Measurements from ENCODE around the gene OS9.
"Not testable (repeated sequence)": the region's sequence is repeated elsewhere in the genome, so short reads cannot be mapped to it uniquely, and the experiment has no call there.

OS9 gene

GRCh38 chr12:57721846-57722608 is 28.1 kb downstream of the OS9 start:
- H3K4me3 ChIP-seq; in situ Hi-C loops (cut with MboI; ENCODE audit: low sequenced_read_pairs): not testable (repeated sequence)

DNA sequence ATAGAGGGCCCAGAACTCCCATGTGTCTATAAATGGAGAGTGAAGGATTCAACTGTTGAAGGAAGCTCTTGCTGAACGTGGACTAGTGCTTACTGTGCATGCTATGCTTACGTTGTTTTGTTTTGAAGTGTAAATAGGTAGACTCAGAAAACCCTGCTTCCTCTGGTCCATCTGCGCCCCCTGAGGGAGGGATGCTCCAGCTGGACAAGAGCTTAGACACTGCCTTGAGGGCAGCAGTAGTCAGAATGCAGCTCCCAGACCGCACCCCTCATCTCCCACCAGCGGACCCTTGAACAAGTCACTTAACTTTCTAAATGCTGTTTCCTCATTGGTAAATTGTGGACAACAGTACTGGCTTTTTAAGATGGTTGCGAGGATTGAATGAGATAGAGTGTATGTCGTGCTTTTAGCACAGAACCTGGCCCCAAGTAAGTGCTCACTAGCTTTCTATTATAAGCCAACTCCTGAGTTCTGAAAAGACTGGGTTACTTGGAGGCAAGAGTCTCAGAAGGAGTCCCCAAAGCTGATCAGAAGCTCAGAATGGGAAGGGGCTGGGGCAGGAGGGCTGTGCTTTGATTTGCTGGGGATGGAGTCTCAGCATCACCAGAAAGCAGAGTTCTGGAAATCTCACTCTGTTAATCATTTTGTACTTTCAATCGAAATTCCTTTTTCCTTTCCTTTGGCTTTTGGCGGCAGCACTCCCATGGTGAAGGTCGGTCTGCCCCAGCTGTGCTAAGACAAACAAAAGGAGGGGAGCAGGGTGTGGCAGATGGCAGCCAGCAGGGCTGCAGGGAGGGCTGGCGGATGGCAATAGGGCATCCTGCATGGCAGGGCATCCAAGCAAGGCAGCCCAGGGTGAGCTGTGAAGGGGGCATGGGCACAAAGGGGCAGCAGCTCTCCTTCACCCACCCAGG is 29.0 kb downstream of the OS9 start:
- H3K4me1 ChIP-seq = no peaks in the 10 kb centered on the region
- H3K27me3 ChIP-seq (ENCODE audit: low read depth) = no peaks in the 10 kb centered on the region
- no peak for DNase-seq (ENCODE audit: low spot score in 2 of 2)
- H3K4me3 ChIP-seq = no peak overlapping the region
- H3K36me3 ChIP-seq (replicated peaks) = peaks cover 11% of the 10 kb centered on the region
- no peaks in the 10 kb centered on the region for H3K9me3 ChIP-seq
- in situ Hi-C loops (cut with MboI; ENCODE audit: low sequenced_read_pairs) = no loop called here

More at GRCh38 chr12:57721846-57722608, 28.1 kb downstream of the OS9 start:
- DNase-seq (ENCODE audit: low spot score in 2 of 2); H3K4me1 ChIP-seq; H3K27me3 ChIP-seq (ENCODE audit: low read depth); H3K9me3 ChIP-seq: not testable (repeated sequence)
- peaks cover 13% of the 10 kb centered on the region for H3K36me3 ChIP-seq (replicated peaks)

GRCh38 chr12:57723630-57723962 is 29.7 kb downstream of the OS9 start:
- Histone ChIP-seq H3K4me1 (no peaks in the 10 kb centered on the region), H3K9me3 (no peaks in the 10 kb centered on the region), H3K27me3 (ENCODE audit: low read depth) (no peaks in the 10 kb centered on the region), H3K4me3 (no peak overlapping the region), H3K36me3 (replicated peaks) (peaks cover 5% of the 10 kb centered on the region)
- in situ Hi-C loops (cut with MboI; ENCODE audit: low sequenced_read_pairs) = no loop called here
- no peak for DNase-seq (ENCODE audit: low spot score in 2 of 2)

DNA sequence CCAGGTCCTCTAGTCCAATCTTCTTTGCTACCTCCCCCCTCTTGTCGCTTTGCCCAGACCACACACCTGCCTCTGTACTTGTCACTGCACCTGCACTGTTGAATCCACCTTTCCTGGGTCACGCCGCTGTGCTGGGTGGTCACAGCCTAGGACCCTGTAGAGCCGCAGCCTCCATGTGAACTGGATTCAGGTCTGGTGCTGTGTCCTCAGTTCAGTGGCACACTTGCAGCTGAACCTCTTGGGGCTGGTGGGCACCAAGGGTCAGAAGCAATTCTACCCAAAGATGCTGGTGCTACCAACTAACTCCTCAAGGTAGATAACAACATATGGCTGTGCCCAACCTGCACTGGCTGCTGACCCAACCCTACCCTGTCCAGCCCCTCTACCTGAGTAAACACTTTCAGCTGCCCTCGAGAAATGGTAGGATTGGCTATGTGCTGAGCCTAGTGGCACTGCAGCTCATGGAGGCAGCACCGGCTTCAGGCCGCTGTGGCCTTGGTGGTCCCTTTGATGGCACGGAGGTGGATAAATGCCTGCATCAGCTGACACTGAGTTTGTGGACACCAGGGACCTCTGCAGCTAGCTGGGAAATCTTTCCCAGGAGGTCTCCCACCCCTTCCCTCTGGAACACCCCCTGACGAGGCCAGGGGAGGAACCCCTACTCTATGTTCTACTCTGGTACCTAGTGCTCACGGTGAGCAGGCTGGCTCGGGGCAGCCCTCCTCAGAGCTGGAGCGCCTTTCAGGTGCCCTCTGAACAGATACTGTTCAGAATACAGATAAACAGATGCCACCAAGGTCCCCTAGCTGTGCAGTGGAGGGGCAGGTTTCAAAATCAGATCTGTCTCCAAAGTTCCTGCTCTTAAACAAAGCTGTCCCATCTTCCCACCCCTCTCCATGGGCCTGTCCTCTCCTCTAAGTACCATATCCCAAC is 30.3 kb downstream of the OS9 start:
- in situ Hi-C loops (cut with MboI; ENCODE audit: low sequenced_read_pairs) = no loop called here
- Histone ChIP-seq H3K9me3 (no peaks in the 10 kb centered on the region), H3K4me1 (no peaks in the 10 kb centered on the region), H3K36me3 (replicated peaks) (peaks cover under 1% of the 10 kb centered on the region; the same call in 1 of the 2 replicates), H3K27me3 (ENCODE audit: low read depth) (no peaks in the 10 kb centered on the region), H3K4me3 (no peak overlapping the region)
- no peak for DNase-seq (ENCODE audit: low spot score in 2 of 2)

DNA sequence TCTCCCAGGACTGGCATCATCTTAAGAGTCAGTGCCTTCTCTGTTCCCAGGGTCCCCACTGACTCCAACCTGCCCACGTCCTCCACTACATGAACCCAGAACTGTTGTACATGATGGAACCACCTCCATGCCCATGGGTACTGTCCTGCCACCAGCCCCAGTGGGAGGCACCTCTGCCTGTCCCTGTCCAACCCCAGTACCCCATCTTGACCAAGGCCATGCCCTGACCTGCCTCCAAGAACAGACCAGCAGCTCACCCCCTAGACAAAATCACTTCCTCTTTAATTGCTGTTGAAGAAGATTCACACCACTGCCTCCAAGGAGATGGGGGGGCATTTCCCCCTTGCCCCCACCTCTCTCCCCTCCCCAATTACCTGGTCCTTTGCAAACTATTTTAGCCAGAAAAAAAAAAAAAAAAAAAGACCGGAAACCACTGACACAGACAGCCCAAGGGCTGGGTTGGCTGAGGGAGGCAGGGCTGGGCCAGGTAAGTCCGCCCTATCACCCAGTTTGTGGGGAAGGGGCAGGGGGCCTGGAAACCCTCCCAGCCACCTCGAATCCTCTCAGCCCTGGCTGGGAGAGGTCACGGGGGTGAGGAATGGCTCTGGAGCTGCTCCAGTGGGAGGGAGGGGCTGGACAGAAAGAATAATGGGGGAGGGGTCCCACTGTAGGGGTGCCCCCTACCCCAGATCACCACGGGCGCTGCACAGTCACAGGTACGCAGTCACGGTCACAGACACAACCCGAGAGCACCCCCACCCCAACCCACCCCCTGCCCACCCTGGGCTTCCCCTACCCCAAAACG is 31.2 kb downstream of the OS9 start:
- Histone ChIP-seq H3K27me3 (ENCODE audit: low read depth) (no peaks in the 10 kb centered on the region), H3K9me3 (no peaks in the 10 kb centered on the region), H3K4me3 (no peak overlapping the region), H3K4me1 (no peaks in the 10 kb centered on the region), H3K36me3 (replicated peaks) (no peaks in the 10 kb centered on the region)
- in situ Hi-C loops (cut with MboI; ENCODE audit: low sequenced_read_pairs) = no loop called here
- DNase-seq (ENCODE audit: low spot score in 2 of 2) = no peak

DNA sequence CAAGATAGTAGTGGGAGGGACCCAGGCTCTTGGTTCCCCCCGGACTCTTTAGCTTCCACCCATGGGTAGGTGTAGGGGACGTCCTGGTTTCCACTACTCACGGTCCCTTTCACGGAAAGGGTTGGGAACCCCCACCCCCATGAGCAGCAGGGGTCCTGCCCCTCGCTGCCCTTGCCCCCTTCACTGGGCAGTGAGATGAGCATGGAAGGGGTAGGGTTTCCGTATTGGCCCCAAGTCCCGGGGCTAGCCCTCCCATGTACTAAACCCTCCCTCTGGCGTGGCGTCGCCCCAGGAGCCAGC is 31.9 kb downstream of the OS9 start:
- Histone ChIP-seq H3K4me3 (no peak overlapping the region), H3K4me1 (no peaks in the 10 kb centered on the region), H3K9me3 (no peaks in the 10 kb centered on the region), H3K36me3 (replicated peaks) (no peaks in the 10 kb centered on the region), H3K27me3 (ENCODE audit: low read depth) (no peaks in the 10 kb centered on the region)
- in situ Hi-C loops (cut with MboI; ENCODE audit: low sequenced_read_pairs) = no loop called here
- DNase-seq (ENCODE audit: low spot score in 2 of 2) = no peak

DNA sequence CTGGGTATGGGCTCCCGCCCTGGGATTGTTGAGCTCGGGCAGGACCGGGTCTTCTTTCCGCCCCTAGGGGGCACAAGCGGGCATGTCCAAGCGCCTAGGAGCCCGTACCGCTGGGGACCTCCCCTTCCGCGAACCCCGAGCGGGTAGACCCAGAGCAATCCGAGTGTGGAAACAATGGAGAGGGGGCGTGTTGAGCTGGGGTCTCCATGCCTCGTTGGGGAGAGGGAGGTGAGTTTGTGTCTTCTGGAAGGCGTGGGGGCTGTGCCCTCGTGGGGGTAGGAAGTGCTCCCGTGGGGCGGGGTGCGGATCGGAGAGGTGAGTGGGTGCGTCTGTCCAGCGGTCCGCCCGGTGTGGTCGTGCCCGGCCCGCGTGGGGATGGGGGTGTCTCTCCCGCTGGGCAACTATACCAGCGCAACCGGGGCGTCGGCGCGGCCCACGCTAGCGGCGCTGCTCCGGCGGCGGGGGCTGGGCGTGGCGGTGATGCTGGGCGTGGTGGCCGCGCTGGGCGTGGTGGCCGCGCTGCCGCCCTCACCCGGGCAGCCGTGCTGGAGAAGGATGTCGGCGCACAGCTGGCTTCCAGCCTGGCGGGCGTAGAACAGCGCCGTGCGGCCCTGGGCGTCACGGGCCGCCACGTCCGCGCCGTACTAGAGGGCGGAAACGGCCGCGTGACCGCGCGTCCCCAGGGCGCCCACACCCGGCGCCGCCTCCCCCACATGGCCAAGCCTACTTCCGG is 32.4 kb downstream of the OS9 start:
- no peak for DNase-seq (ENCODE audit: low spot score in 2 of 2)
- H3K36me3 ChIP-seq (replicated peaks) = no peaks in the 10 kb centered on the region
- H3K9me3 ChIP-seq = no peaks in the 10 kb centered on the region
- no peaks in the 10 kb centered on the region for H3K27me3 ChIP-seq (ENCODE audit: low read depth)
- in situ Hi-C loops (cut with MboI; ENCODE audit: low sequenced_read_pairs) = no loop called here
- no peaks in the 10 kb centered on the region for H3K4me1 ChIP-seq
- H3K4me3 ChIP-seq = no peak overlapping the region

DNA sequence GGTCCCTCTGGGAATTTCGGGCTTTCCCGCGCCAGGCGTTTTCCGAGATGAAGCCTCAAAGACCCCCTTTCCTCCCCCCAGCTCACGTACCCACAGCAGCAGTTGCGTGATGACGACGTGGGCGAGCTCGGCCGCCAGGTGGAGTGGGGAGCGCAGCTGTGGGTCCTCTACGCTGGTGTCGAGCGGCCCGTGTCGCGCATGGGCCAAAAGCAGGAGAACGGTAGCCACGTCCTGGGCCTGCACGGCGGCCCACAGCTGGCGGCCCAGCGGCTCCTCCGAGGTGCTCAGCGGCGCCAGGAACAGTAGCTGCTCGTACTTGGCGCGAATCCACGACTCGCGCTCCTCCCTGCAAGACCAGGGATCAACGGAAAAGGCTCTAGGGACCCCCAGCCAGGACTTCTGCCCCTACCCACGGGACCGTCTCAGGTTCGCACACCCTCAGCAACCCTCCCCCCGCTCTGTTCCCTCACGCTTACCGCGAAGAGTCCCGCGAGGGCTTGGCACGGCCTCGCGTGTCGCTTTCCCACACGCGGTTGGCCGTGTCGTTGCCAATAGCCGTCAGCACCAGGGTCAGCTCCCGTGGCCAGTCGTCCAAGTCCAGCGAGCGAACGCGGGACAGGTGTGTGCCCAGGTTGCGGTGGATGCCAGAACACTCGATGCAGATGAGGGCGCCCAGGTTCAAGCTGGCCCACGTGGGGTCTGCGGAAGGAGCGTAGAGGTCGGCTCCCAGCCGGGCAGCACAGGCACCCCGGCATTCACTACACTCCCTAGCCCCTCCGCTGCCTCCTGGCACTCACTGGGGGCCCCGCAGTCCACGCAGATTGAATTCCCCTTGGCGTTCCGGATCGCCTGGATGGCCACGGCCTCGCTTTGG is 33.2 kb downstream of the OS9 start:
- in situ Hi-C loops (cut with MboI; ENCODE audit: low sequenced_read_pairs) = no loop called here
- Histone ChIP-seq H3K4me3 (no peak overlapping the region), H3K27me3 (ENCODE audit: low read depth) (no peaks in the 10 kb centered on the region; the same call in 1 of the 2 replicates), H3K9me3 (no peaks in the 10 kb centered on the region), H3K4me1 (no peaks in the 10 kb centered on the region), H3K36me3 (replicated peaks) (no peaks in the 10 kb centered on the region)
- no peak for DNase-seq (ENCODE audit: low spot score in 2 of 2)

DNA sequence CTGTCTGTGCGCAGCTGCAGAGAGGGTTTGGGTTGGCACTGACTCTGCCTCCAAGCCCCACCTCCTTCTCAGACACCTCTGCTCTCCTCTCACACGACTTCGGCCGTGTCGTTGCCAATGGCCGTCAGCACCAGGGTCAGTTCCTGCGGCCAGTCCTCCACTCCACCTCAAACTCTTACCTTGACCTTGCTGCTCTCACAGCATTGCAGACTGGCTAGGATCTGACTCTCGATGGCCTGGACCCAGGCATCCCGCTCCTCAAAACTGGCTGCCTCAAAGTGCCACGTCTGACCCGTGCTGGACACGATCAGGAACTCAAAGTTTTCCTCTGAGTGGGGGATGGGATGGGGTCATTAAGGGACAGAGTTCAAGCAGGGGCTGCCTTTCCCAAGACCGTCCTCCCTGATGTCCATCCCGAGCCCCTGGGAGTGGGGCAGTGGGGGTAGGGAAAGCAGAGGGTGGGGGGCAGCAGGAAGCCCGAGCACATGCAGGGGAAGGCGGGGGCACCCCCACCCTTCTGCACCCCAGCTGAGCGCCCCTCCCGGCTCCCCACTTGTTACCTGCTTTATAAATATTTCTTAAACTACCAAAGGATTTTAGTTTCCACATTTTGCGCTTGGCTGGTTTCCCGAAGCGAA is 33.9 kb downstream of the OS9 start:
- no peaks in the 10 kb centered on the region for H3K9me3 ChIP-seq
- no peaks in the 10 kb centered on the region for H3K4me1 ChIP-seq
- no peak overlapping the region for H3K4me3 ChIP-seq
- in situ Hi-C loops (cut with MboI; ENCODE audit: low sequenced_read_pairs) = no loop called here
- no peak for DNase-seq (ENCODE audit: low spot score in 2 of 2)
- H3K27me3 ChIP-seq (ENCODE audit: low read depth) = no peaks in the 10 kb centered on the region; the same call in 1 of the 2 replicates
- H3K36me3 ChIP-seq (replicated peaks) = no peaks in the 10 kb centered on the region

DNA sequence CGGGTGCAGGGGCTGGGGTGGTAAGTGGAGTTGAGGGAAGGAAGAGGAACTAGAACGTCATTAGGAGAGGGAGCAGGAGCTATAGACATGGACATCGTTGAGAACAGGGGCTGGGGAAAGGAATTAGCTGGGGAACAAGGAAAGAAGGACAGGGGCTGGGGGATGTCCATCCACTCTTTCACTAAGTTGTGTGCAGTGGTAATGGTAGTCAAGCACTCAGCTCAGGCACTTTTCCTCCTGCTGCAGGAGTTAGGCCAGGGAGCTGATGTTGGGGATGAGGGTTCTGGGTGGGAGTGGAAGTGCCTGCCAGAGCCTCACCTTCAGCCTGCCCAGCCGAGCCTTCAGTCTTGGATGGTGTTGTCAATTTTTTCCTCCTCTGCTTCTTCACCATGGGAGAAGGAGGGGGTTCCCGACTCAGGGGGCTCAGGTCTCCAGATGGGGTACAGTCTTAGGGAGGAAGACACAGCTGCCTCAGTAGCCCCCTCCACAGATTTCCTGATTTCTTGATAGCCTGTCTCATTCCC is 35.5 kb downstream of the OS9 start:
- no peaks in the 10 kb centered on the region; the same call in 1 of the 2 replicates for H3K27me3 ChIP-seq (ENCODE audit: low read depth)
- H3K4me3 ChIP-seq = no peak overlapping the region
- no peaks in the 10 kb centered on the region for H3K4me1 ChIP-seq
- no peak for DNase-seq (ENCODE audit: low spot score in 2 of 2)
- no peaks in the 10 kb centered on the region for H3K9me3 ChIP-seq
- H3K36me3 ChIP-seq (replicated peaks) = no peaks in the 10 kb centered on the region
- in situ Hi-C loops (cut with MboI; ENCODE audit: low sequenced_read_pairs) = no loop called here

DNA sequence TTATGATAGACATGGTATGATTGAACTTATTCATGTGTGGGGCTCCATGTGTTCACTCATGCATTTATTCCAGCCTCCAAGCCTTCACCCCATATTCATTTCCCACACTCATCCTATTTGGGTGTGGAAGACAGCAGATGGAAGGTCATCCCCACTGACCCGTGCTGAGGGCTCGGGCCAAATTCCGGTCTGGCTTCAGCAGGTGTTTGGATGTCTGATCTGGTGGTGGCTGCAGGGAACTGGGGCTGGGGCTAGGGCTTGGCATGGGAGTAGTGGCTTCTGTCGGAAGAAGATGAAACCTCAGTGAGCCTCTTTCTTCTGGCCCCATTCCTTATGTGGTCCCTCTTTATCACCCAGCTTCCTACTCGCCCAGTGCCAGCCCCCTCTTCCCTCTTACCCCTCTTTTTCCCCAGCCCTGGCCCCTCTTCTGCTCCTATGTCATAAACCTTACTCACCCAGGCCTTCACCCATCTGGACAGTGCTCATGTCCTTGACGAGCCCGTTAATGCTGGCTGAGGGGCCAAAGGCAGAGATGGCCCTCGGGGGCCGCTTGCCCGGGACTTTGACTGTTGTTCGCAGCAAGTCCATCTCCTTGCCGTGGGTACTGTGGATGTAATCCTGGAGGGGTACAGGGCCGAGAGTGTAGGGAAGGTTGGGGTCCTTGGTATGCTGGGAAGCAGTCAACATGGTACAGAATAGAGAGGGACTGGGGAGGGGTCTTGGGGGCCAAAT is 36.6 kb downstream of the OS9 start:
- H3K4me1 ChIP-seq = no peaks in the 10 kb centered on the region
- in situ Hi-C loops (cut with MboI; ENCODE audit: low sequenced_read_pairs) = no loop called here
- no peak for DNase-seq (ENCODE audit: low spot score in 2 of 2)
- no peaks in the 10 kb centered on the region for H3K9me3 ChIP-seq
- no peak overlapping the region for H3K4me3 ChIP-seq
- no peaks in the 10 kb centered on the region for H3K36me3 ChIP-seq (replicated peaks)
- no peaks in the 10 kb centered on the region; the same call in 1 of the 2 replicates for H3K27me3 ChIP-seq (ENCODE audit: low read depth)
